Heart left ventricle (tissue), 16 donors: Measurements from ENCODE around the gene ARAP3. TPM values are rescaled to one million over a fixed set of nuclear protein-coding genes. Genes with fewer than 3 reads are reported as not detected.

Source experiments
- ATAC-seq, 4 donors: fragments of 200-7000 bp; cut with Tn5 transposase; one replicate each; pipeline ENCODE4 v1.9.1; 2020 to 2022; ENCODE audit warnings: moderate library complexity in 4 of 4, mild to moderate bottlenecking in 3 of 4, moderate number of reproducible peaks in 1 of 4
- DNase-seq, 5 donors: peaks; one replicate each; pipeline ENCODE4 v3.0.0-alpha.2; 2020
- H3K27ac ChIP-seq, 12 donors: fragments of 200-600 bp; sonication (generic) in 4 of 12; one replicate each; pipeline versions ENCODE4 v1.5.0 to v1.8.0; 2016 to 2022; ENCODE audit warnings: mild to moderate bottlenecking in 2 of 12
- H3K27me3 ChIP-seq, 9 donors: fragments of 200-600 bp; sonication (generic) in 2 of 9; one replicate each; pipeline versions ENCODE4 v1.5.1 to v1.8.0; 2016 to 2022; ENCODE audit warnings: mild to moderate bottlenecking in 3 of 9
- H3K36me3 ChIP-seq, 9 donors: fragments of 200-600 bp; sonication (generic) in 2 of 9; one replicate each; pipeline versions ENCODE4 v1.5.0 to v1.8.0; 2018 to 2022; ENCODE audit warnings: mild to moderate bottlenecking in 2 of 9
- H3K4me1 ChIP-seq, 12 donors: fragments of 200-600 bp; sonication (generic) in 4 of 12; one replicate each; pipeline versions ENCODE4 v1.5.0 to v1.8.0; 2016 to 2022; ENCODE audit warnings: mild to moderate bottlenecking in 3 of 12
- H3K4me3 ChIP-seq, 12 donors: fragments of 200-600 bp; sonication (generic) in 4 of 12; one replicate each; pipeline versions ENCODE4 v1.5.0 to v1.8.0; 2017 to 2022; ENCODE audit warnings: mild to moderate bottlenecking in 9 of 12, moderate library complexity in 4 of 12
- H3K9me3 ChIP-seq, 12 donors: fragments of 200-600 bp; sonication (generic) in 4 of 12; one replicate each; pipeline versions ENCODE4 v1.5.0 to v1.8.0; 2016 to 2022; ENCODE audit warnings: mild to moderate bottlenecking in 1 of 12
- CTCF ChIP-seq, 12 donors: fragments of 200-600 bp; sonication (generic) in 4 of 12; IDR thresholded peaks; one replicate each; pipeline versions ENCODE4 v1.5.0 to v1.8.0; 2018 to 2022; ENCODE audit warnings: antibody characterized with exemption in 12 of 12, mild to moderate bottlenecking in 5 of 12
- POLR2A ChIP-seq, 2 donors: fragments of 450-650 bp; IDR thresholded peaks; one replicate each; pipeline ENCODE4 v1.6.1; 2017; ENCODE audit warnings: antibody characterized with exemption in 2 of 2, mild to moderate bottlenecking in 2 of 2, moderate library complexity in 2 of 2
- WGBS, 4 donors: extraction: QIAGEN DNeasy Blood & Tissue Kit in 2 of 4; methylation state at CpG; one replicate each; pipeline versions ENCODE4 v1.1.5 to v1.1.7; 2013 to 2018; 5-methylcytosine and 5-hydroxymethylcytosine counted together
- intact Hi-C, 10 donors: fragments of 100-400 bp; cut with DNase I; formaldehyde crosslinking; loops; one replicate each; pipeline versions ENCODE4 v1.11.1 to v1.14.2; 2022
- polyA plus RNA-seq, 2 donors: library from polyadenylated mRNA; stranded (reverse); fragments of 200-250 nt; gene quantifications; one replicate each; pipeline ENCODE4 v1.2.3, GENCODE V29; 2013
- total RNA-seq, 9 donors: library from RNA; depleted of rRNA in 2 of 9; stranded (reverse); fragments of >200 nt in 2 of 9; fragmentation: NEBNext Ultra II Directional in 3 of 9; extraction: Animal tissue kit (Norgen Biotek cat#: 25700) in 3 of 9; gene quantifications; one replicate each; pipeline versions ENCODE4 v1.1.0 to v1.2.4, GENCODE V29; 2016 to 2023
- donor health status: ischemic (EF 13 %, LVEDD 7.1; RV severe dilation, severe dysfunction).
- donor health status: healthy with polysubstance abuse.
- donor health status: DM: no; HTN: yes; CAD: no.
- donor health status: DM: no; HTN: no; CAD: no.
- donor health status: ischemic (EF 25% LVEDD 6.9; RV normal size, moderate dysfunction).
- donor health status: ischemic (EF 25% LVEDD 5.7; RV mildly dilated, moderate dysfunction).
- donor health status: healthy.
- donor health status: DM: yes; HTN: yes; CAD: no.
- donor health status: ischemic (EF 35%, LVEDD 5.7; RV mildly dilated, moderate dysfunction).
- donor health status: nonischemic (EF 11% LVEDD 7.7; RV severe dilation, severe dysfunction).
- donor health status: DM: yes; HTN: yes; CAD: no.
- donor health status: PGD.
- donor health status: ischemic (EF 29% LVEDD 5.4; RV normal size, mild dysfunction).
- donor health status: nonischemic (EF 23%, LVEDD 6.1; RV moderate dilation, normal function).

Gene ARAP3
- total and polyA plus RNA-seq, 11 donors, result 8.9 to 20.5 (median 13.8) TPM

GRCh38 chr5:141722266-141722665, 40.2 kb upstream of the ARAP3 start:
- no peaks in the 10 kb centered on the region for H3K36me3 ChIP-seq
- no peak overlapping the region for H3K27ac ChIP-seq
- DNase-seq (no peak), ATAC-seq (no peak)
- no peak overlapping the region for H3K4me3 ChIP-seq
- TF ChIP-seq CTCF (IDR thresholded peaks at IDR 0.05) (no peak), POLR2A (IDR thresholded peaks at IDR 0.05) (no peak)
- H3K27me3 ChIP-seq, result peaks cover 0 to 4% (median 0%) of the 10 kb centered on the region in 9 donors
- intact Hi-C loops, result no loop called here
- H3K9me3 ChIP-seq, result no peaks in the 10 kb centered on the region
- peaks cover 0 to 5% (median 0%) of the 10 kb centered on the region in 12 donors for H3K4me1 ChIP-seq

- peaks cover 0 to 11% (median 0%) of the 10 kb centered on the region in 9 donors for H3K27me3 ChIP-seq
- no peak overlapping the region for H3K4me3 ChIP-seq
- intact Hi-C loops, result no loop called here
- H3K9me3 ChIP-seq, result no peaks in the 10 kb centered on the region
- WGBS, 4 donors, result 71 to 80% (median 80%) methylated on average over 3 of the region's 3 CpGs
- DNase-seq (no peak), ATAC-seq (no peak)
- H3K4me1 ChIP-seq, result peaks cover 0 to 13% (median 2%) of the 10 kb centered on the region in 12 donors
- TF ChIP-seq CTCF (IDR thresholded peaks at IDR 0.05) (no peak), POLR2A (IDR thresholded peaks at IDR 0.05) (no peak)
- no peak overlapping the region for H3K27ac ChIP-seq
- H3K36me3 ChIP-seq, result no peaks in the 10 kb centered on the region
These were observed 35.0 kb upstream of the ARAP3 start for GRCh38 chr5:141717043-141717442.

DNA sequence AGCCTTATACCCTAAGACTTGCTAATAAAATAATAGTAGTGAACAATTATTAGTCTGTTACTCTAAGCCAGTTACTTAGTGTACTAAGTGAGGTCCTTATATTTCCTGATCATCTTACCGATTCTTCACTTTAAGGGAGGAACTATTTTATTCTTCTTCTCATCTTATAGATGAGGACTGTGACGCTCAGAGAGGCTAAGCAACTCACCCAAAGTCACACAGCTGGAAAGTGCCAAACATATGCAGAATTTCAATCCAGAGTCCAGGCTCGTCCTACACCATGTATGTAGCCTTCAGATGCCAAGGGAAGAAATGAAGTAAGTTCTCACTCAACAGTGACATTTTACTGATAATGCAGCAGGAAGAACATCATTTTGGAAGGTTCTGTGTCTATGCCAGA, 34.4 kb upstream of the ARAP3 start:
- no peak for TF ChIP-seq CTCF (IDR thresholded peaks at IDR 0.05)
- no peak for TF ChIP-seq POLR2A (IDR thresholded peaks at IDR 0.05)
- 82 to 91% (median 84%) methylated on average over 3 of the region's 3 CpGs for WGBS, 4 donors
- intact Hi-C loops, result no loop called here
- ATAC-seq, result no peak
- H3K27me3 ChIP-seq, result peaks cover 0 to 11% (median 0%) of the 10 kb centered on the region in 9 donors
- no peaks in the 10 kb centered on the region for H3K9me3 ChIP-seq
- H3K27ac ChIP-seq, result no peak overlapping the region
- no peak overlapping the region for H3K4me3 ChIP-seq
- H3K4me1 ChIP-seq, result peaks cover 0 to 13% (median 2%) of the 10 kb centered on the region in 12 donors
- DNase-seq, result no peak
- no peaks in the 10 kb centered on the region for H3K36me3 ChIP-seq

GRCh38 chr5:141716009-141716408, 34.0 kb upstream of the ARAP3 start:
- H3K27me3 ChIP-seq, result peaks cover 0 to 11% (median 0%) of the 10 kb centered on the region in 9 donors
- WGBS, 4 donors, result 40 to 51% (median 44%) methylated on average over 3 of the region's 3 CpGs
- intact Hi-C loops, result no loop called here
- H3K4me1 ChIP-seq, result peaks cover 0 to 13% (median 2%) of the 10 kb centered on the region in 12 donors
- DNase-seq (no peak), ATAC-seq (no peak)
- no peaks in the 10 kb centered on the region for H3K9me3 ChIP-seq
- H3K4me3 ChIP-seq, result no peak overlapping the region
- TF ChIP-seq POLR2A (IDR thresholded peaks at IDR 0.05) (no peak), CTCF (IDR thresholded peaks at IDR 0.05) (no peak)
- H3K27ac ChIP-seq, result no peak overlapping the region
- H3K36me3 ChIP-seq, result no peaks in the 10 kb centered on the region
